Esophagus muscularis mucosa (tissue), 4 donors: ENCODE results near the gene POU1F1. TPM values are rescaled to one million over a fixed set of nuclear protein-coding genes. Genes with fewer than 3 reads are reported as not detected.

Experiments used
- DNase-seq: peaks from one replicate; pipeline ENCODE4 v3.0.0-alpha.2; 2017; ENCODE audit errors: extremely low spot score
- H3K27ac ChIP-seq, 4 donors: fragments of 200-600 bp; sonication (generic); replicated peaks in 1 of 4; 1 replicate in 3 of 4; 2 replicates in 1 of 4; pipeline ENCODE4 v1.5.1; 2016 to 2019; ENCODE audit warnings: mild to moderate bottlenecking in 1 of 4
- H3K27me3 ChIP-seq, 4 donors: fragments of 200-600 bp; sonication (generic); one replicate each; pipeline versions ENCODE4 v1.5.1 to v1.6.0; 2016 to 2019
- H3K36me3 ChIP-seq, 4 donors: fragments of 200-600 bp; sonication (generic); one replicate each; pipeline ENCODE4 v1.5.1; 2016 to 2019
- H3K4me1 ChIP-seq, 4 donors: fragments of 200-600 bp; sonication (generic); one replicate each; pipeline ENCODE4 v1.5.1; 2016 to 2019
- H3K4me3 ChIP-seq, 4 donors: fragments of 200-600 bp; sonication (generic); 1 replicate in 2 of 4; 2 replicates in 2 of 4; pipeline ENCODE4 v1.5.1; 2016 to 2019; ENCODE audit warnings: mild to moderate bottlenecking in 4 of 4, moderate library complexity in 1 of 4
- H3K9me3 ChIP-seq, 4 donors: fragments of 200-600 bp; sonication (generic); 1 replicate in 3 of 4; 2 replicates in 1 of 4; pipeline ENCODE4 v1.5.1; 2016 to 2019
- EP300 ChIP-seq: sonication (generic); formaldehyde crosslinking; IDR thresholded peaks from one replicate; pipeline ENCODE4 v1.6.1; 2017; ENCODE audit warnings: antibody characterized with exemption
- POLR2A ChIP-seq: fragments of 450-650 bp; IDR thresholded peaks from one replicate; pipeline ENCODE4 v1.6.1; 2017; ENCODE audit warnings: antibody characterized with exemption, moderate library complexity, mild to moderate bottlenecking, low read depth
- POLR2AphosphoS5 ChIP-seq, 2 donors: sonication (generic); formaldehyde crosslinking; IDR thresholded peaks; one replicate each; pipeline ENCODE4 v1.6.1; 2017; ENCODE audit warnings: antibody characterized with exemption in 2 of 2
- WGBS: methylation state at CpG from one replicate; pipeline ENCODE4 v1.1.5; 2018; 5-methylcytosine and 5-hydroxymethylcytosine counted together
- intact Hi-C: fragments of 100-400 bp; cut with DNase I; formaldehyde crosslinking; loops from one replicate; pipeline ENCODE4 v1.15.1; 2023
- small RNA-seq, 3 donors: library from RNA; depleted of rRNA; stranded (forward); fragments of <200 nt; gene quantifications; one replicate each; pipeline ENCODE3, GENCODE V24; 2016
- total RNA-seq, 4 donors: library from RNA; depleted of rRNA; stranded (reverse); fragments of >200 nt; gene quantifications; one replicate each; pipeline versions ENCODE4 v1.1.0 to v1.2.1, GENCODE V29; 2016
- TF ChIP-seq, protein P1 (sequence below), 3 experiments: fragments of 200-600 bp in 2 of 3; fragments of 450-650 bp in 1 of 3; sonication (generic) in 2 of 3; IDR thresholded peaks; one replicate each; pipeline ENCODE4 v1.5.1; 2017 to 2019; ENCODE audit warnings: antibody characterized with exemption in 3 of 3, mild to moderate bottlenecking in 2 of 3, moderate library complexity in 1 of 3

The POU1F1 gene
- total RNA-seq, 4 donors from 2014 or later = not detected

DNA sequence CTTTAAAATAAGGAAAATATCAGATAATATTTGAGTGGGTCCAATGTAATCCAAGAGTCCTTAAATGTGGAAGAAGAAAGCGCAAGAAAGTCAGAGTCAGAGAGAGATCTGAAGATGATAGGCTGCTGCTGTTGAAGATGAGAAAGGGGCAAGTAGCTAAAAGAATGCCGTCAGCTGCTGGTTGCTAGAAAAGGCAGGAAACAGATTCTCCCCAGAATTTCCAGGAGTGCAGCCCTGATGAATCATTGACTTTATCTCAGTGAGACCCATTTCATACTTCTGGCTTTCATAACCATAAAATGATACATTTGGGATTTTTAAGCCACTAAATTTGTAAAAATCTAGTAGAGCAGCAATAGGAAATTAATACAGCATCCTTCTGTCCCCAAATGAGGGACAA is 56.8 kb downstream of the POU1F1 start:
- WGBS = 91% methylated on average over 2 of the region's 2 CpGs
- TF ChIP-seq, protein P1, sequence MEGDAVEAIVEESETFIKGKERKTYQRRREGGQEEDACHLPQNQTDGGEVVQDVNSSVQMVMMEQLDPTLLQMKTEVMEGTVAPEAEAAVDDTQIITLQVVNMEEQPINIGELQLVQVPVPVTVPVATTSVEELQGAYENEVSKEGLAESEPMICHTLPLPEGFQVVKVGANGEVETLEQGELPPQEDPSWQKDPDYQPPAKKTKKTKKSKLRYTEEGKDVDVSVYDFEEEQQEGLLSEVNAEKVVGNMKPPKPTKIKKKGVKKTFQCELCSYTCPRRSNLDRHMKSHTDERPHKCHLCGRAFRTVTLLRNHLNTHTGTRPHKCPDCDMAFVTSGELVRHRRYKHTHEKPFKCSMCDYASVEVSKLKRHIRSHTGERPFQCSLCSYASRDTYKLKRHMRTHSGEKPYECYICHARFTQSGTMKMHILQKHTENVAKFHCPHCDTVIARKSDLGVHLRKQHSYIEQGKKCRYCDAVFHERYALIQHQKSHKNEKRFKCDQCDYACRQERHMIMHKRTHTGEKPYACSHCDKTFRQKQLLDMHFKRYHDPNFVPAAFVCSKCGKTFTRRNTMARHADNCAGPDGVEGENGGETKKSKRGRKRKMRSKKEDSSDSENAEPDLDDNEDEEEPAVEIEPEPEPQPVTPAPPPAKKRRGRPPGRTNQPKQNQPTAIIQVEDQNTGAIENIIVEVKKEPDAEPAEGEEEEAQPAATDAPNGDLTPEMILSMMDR (IDR thresholded peaks at IDR 0.05) = no peak
- no peak for TF ChIP-seq POLR2A
- TF ChIP-seq POLR2AphosphoS5 (IDR thresholded peaks at IDR 0.05) = no peak
- no peak for TF ChIP-seq EP300
- H3K4me3 ChIP-seq = no peak overlapping the region
- H3K9me3 ChIP-seq = no peaks in the 10 kb centered on the region
- H3K27ac ChIP-seq = no peak overlapping the region
- no peak for DNase-seq
- no peaks in the 10 kb centered on the region for H3K4me1 ChIP-seq
- peaks cover 0 to 9% (median 0%) of the 10 kb centered on the region in 4 donors for H3K27me3 ChIP-seq
- no peaks in the 10 kb centered on the region for H3K36me3 ChIP-seq
- intact Hi-C loops = no loop called here

GRCh38 chr3:87218560-87218959 is 57.8 kb downstream of the POU1F1 start:
- TF ChIP-seq POLR2A = no peak
- TF ChIP-seq, protein P1 (IDR thresholded peaks at IDR 0.05) = no peak
- TF ChIP-seq POLR2AphosphoS5 (IDR thresholded peaks at IDR 0.05) = no peak
- no peak for TF ChIP-seq EP300
- no peak for DNase-seq
- H3K36me3 ChIP-seq = no peaks in the 10 kb centered on the region
- no peak overlapping the region for H3K4me3 ChIP-seq
- WGBS = 90% methylated on average over 1 of the region's 1 CpG
- H3K9me3 ChIP-seq = no peaks in the 10 kb centered on the region
- H3K4me1 ChIP-seq = no peaks in the 10 kb centered on the region
- peaks cover 0 to 9% (median 0%) of the 10 kb centered on the region in 4 donors for H3K27me3 ChIP-seq
- H3K27ac ChIP-seq = no peak overlapping the region
- intact Hi-C loops = no loop called here

Small RNAs within 50 kb of the gene (small RNA-seq; reads per million reads assigned to genes)
- 0 reads per million in 3 donors for gene MIR4795

Other genes starting within 250 kb of the POU1F1 start
- 10 to 100 TPM; 32.6 to 50.1 (median 44.9) TPM for gene CHMP2B, start 49.3 kb downstream of the POU1F1 start, total RNA-seq